ENCODE data around the gene LPXN.

The LPXN gene

GRCh38 chr11:58495906-58496305 is 79.8 kb downstream of the LPXN start:
- no peak overlapping the region for H3K4me3 ChIP-seq (ENCODE audit: low read depth, low read length)
- TF ChIP-seq, protein P1, sequence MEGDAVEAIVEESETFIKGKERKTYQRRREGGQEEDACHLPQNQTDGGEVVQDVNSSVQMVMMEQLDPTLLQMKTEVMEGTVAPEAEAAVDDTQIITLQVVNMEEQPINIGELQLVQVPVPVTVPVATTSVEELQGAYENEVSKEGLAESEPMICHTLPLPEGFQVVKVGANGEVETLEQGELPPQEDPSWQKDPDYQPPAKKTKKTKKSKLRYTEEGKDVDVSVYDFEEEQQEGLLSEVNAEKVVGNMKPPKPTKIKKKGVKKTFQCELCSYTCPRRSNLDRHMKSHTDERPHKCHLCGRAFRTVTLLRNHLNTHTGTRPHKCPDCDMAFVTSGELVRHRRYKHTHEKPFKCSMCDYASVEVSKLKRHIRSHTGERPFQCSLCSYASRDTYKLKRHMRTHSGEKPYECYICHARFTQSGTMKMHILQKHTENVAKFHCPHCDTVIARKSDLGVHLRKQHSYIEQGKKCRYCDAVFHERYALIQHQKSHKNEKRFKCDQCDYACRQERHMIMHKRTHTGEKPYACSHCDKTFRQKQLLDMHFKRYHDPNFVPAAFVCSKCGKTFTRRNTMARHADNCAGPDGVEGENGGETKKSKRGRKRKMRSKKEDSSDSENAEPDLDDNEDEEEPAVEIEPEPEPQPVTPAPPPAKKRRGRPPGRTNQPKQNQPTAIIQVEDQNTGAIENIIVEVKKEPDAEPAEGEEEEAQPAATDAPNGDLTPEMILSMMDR (IDR thresholded peaks at IDR 0.05; ENCODE audit: borderline replicate concordance, insufficient read depth, low read depth, low read length): no peak

DNA sequence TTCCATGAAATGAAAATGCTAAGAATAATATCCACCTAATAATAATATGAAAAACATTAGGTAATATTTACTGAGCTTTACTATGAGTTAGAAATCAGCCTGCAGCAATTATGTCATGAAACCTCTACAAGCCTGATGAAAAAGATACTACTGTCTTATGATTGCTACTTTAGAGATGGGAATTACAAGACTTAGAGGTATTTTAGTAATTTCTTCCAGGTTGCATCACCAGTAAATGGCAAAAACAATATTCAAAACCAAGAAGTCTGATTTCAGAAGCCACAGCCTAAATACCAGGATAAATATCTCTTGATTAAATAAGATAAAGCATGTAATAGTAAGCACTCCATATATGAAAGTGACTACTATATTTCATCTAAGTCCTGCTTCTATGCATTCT is 81.6 kb downstream of the LPXN start:
- TF ChIP-seq, protein P1 (IDR thresholded peaks at IDR 0.05; ENCODE audit: borderline replicate concordance, insufficient read depth, low read depth, low read length): no peak
- H3K4me3 ChIP-seq (ENCODE audit: low read depth, low read length): no peak overlapping the region

DNA sequence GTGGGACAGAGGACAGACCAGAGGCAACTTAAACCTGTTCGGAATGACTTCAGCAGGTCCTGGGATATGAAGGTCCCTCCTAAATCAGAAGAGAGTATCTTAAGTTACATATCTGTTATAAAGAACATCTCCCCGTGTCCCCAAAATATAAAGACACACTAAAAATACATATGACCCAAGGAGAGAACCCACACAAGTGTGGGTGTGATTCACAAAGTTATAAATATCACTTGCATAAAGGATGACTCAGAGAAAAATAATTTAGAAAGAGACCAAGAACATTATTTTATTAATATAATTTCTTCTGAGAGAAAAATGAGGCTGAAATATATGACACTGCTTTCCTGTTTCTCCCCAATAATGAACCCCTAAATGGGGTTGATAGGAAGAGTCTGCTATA is 82.0 kb downstream of the LPXN start:
- TF ChIP-seq, protein P1 (IDR thresholded peaks at IDR 0.05; ENCODE audit: borderline replicate concordance, insufficient read depth, low read depth, low read length): no peak
- no peak overlapping the region for H3K4me3 ChIP-seq (ENCODE audit: low read depth, low read length)

DNA sequence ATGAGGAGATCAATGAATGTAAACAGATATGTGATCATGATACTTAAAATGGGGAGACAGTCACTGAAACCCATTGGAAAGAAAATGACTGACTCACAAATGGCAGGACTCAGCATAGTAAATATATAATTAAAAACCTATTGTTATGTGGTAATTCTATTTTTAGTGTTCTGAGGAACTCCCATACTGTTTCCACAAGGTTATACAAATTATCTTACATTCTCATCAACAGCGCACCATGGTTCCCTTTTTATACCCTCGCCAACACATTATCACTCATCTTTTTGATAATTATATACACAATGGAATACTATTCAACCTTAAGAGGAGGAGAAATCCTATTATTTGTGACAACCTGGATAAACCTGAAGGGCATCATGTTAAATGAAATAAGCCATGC is 84.8 kb downstream of the LPXN start:
- H3K4me3 ChIP-seq (ENCODE audit: low read depth, low read length): no peak overlapping the region
- TF ChIP-seq, protein P1 (IDR thresholded peaks at IDR 0.05; ENCODE audit: borderline replicate concordance, insufficient read depth, low read depth, low read length): no peak

- no peak overlapping the region for H3K4me3 ChIP-seq (ENCODE audit: low read depth, low read length)
- TF ChIP-seq, protein P1 (IDR thresholded peaks at IDR 0.05; ENCODE audit: borderline replicate concordance, insufficient read depth, low read depth, low read length): no peak
Measured at GRCh38 chr11:58487170-58487569, 88.5 kb downstream of the LPXN start.

GRCh38 chr11:58485961-58486360 is 89.7 kb downstream of the LPXN start:
- TF ChIP-seq, protein P1 (IDR thresholded peaks at IDR 0.05; ENCODE audit: borderline replicate concordance, insufficient read depth, low read depth, low read length): no peak
- no peak overlapping the region for H3K4me3 ChIP-seq (ENCODE audit: low read depth, low read length)

Measured in GM12875 (cell line).